ENCODE data around the gene SERPINA5. TPM values are rescaled to one million over a fixed set of nuclear protein-coding genes. Genes with fewer than 3 reads are reported as not detected.

SERPINA5 gene
- total RNA-seq, 1 experiment from 2014 or later = 0.49 TPM

Other genes starting within 250 kb of the SERPINA5 start
- not detected for gene SERPINA2, start 214.7 kb upstream of the SERPINA5 start, total RNA-seq (2021; ENCODE audit: unreplicated experiment)
- 4.9 TPM for gene SERPINA1, start 192.8 kb upstream of the SERPINA5 start, total RNA-seq (2021; ENCODE audit: unreplicated experiment)
- gene SERPINA11, start 128.6 kb upstream of the SERPINA5 start, total RNA-seq (2021; ENCODE audit: unreplicated experiment) = not detected
- not detected for gene SERPINA9, start 105.2 kb upstream of the SERPINA5 start, total RNA-seq (2021; ENCODE audit: unreplicated experiment)
- gene SERPINA12, start 72.0 kb upstream of the SERPINA5 start, total RNA-seq (2021; ENCODE audit: unreplicated experiment) = not detected
- gene SERPINA4, start 20.0 kb upstream of the SERPINA5 start, total RNA-seq (2021; ENCODE audit: unreplicated experiment) = 0.10 TPM
- gene SERPINA3, start 31.0 kb downstream of the SERPINA5 start, total RNA-seq (2021; ENCODE audit: unreplicated experiment) = 5.7 TPM
- not detected for gene GSC, start 188.7 kb downstream of the SERPINA5 start, total RNA-seq (2021; ENCODE audit: unreplicated experiment)